ENCODE measurements around the gene GULP1.

Gene GULP1

GRCh38 chr2:188322569-188323551 is 31.2 kb downstream of the GULP1 start:
- DNase-seq: no peak

GRCh38 chr2:188324067-188324466 is 32.4 kb downstream of the GULP1 start:
- no peak for DNase-seq
- TF ChIP-seq POLR2A (IDR thresholded peaks at IDR 0.05; ENCODE audit: low read length) (no peak), GATA1 (IDR thresholded peaks at IDR 0.05; ENCODE audit: low read depth, low read length) (no peak)

More at GRCh38 chr2:188322569-188323551, 31.2 kb downstream of the GULP1 start:
- no peak for TF ChIP-seq GATA1 (IDR thresholded peaks at IDR 0.05; ENCODE audit: low read depth, low read length)
- TF ChIP-seq POLR2A (IDR thresholded peaks at IDR 0.05; ENCODE audit: low read length): no peak

- TF ChIP-seq POLR2A (IDR thresholded peaks at IDR 0.05; ENCODE audit: low read length) (no peak), GATA1 (IDR thresholded peaks at IDR 0.05; ENCODE audit: low read depth, low read length) (no peak)
- DNase-seq: no peak
These were observed 34.6 kb downstream of the GULP1 start for GRCh38 chr2:188326290-188326668.

- peak in 1 of 2 experiments; percentile 59 for DNase-seq
- TF ChIP-seq POLR2A (IDR thresholded peaks at IDR 0.05; ENCODE audit: low read length): no peak
- no peak for TF ChIP-seq GATA1 (IDR thresholded peaks at IDR 0.05; ENCODE audit: low read depth, low read length)
These were observed 35.1 kb downstream of the GULP1 start for GRCh38 chr2:188326669-188327301.

- TF ChIP-seq POLR2A (IDR thresholded peaks at IDR 0.05; ENCODE audit: low read length) (no peak), GATA1 (IDR thresholded peaks at IDR 0.05; ENCODE audit: low read depth, low read length) (no peak)
- DNase-seq: no peak
These were observed 36.0 kb downstream of the GULP1 start for GRCh38 chr2:188327518-188328213.

- TF ChIP-seq GATA1 (IDR thresholded peaks at IDR 0.05; ENCODE audit: low read depth, low read length): no peak
- TF ChIP-seq POLR2A (IDR thresholded peaks at IDR 0.05; ENCODE audit: low read length): no peak
- DNase-seq: peak in 1 of 2 experiments; percentile 7
These were observed 36.7 kb downstream of the GULP1 start for GRCh38 chr2:188328419-188328818.

GRCh38 chr2:188330316-188331053 is 38.8 kb downstream of the GULP1 start:
- TF ChIP-seq POLR2A (IDR thresholded peaks at IDR 0.05; ENCODE audit: low read length): no peak
- no peak for TF ChIP-seq GATA1 (IDR thresholded peaks at IDR 0.05; ENCODE audit: low read depth, low read length)
- DNase-seq: no peak

- TF ChIP-seq POLR2A (IDR thresholded peaks at IDR 0.05; ENCODE audit: low read length): no peak
- no peak for TF ChIP-seq GATA1 (IDR thresholded peaks at IDR 0.05; ENCODE audit: low read depth, low read length)
- no peak for DNase-seq
These were observed 40.9 kb downstream of the GULP1 start for GRCh38 chr2:188332619-188333018.

GRCh38 chr2:188333751-188334524 is 42.3 kb downstream of the GULP1 start:
- TF ChIP-seq GATA1 (IDR thresholded peaks at IDR 0.05; ENCODE audit: low read depth, low read length): no peak
- no peak for TF ChIP-seq POLR2A (IDR thresholded peaks at IDR 0.05; ENCODE audit: low read length)
- no peak for DNase-seq

GRCh38 chr2:188338463-188338862 is 46.8 kb downstream of the GULP1 start:
- DNase-seq: no peak
- TF ChIP-seq GATA1 (IDR thresholded peaks at IDR 0.05; ENCODE audit: low read depth, low read length): no peak
- TF ChIP-seq POLR2A (IDR thresholded peaks at IDR 0.05; ENCODE audit: low read length): no peak

GRCh38 chr2:188340257-188340656 is 48.6 kb downstream of the GULP1 start:
- no peak for DNase-seq
- TF ChIP-seq POLR2A (IDR thresholded peaks at IDR 0.05; ENCODE audit: low read length): no peak
- TF ChIP-seq GATA1 (IDR thresholded peaks at IDR 0.05; ENCODE audit: low read depth, low read length): no peak

GRCh38 chr2:188345020-188345419 is 53.3 kb downstream of the GULP1 start:
- no peak for TF ChIP-seq POLR2A (IDR thresholded peaks at IDR 0.05; ENCODE audit: low read length)
- no peak for TF ChIP-seq GATA1 (IDR thresholded peaks at IDR 0.05; ENCODE audit: low read depth, low read length)
- no peak for DNase-seq

- no peak for DNase-seq
- TF ChIP-seq GATA1 (IDR thresholded peaks at IDR 0.05; ENCODE audit: low read depth, low read length): no peak
- TF ChIP-seq POLR2A (IDR thresholded peaks at IDR 0.05; ENCODE audit: low read length): no peak
These were observed 53.8 kb downstream of the GULP1 start for GRCh38 chr2:188345426-188345825.

Data from erythroblast (primary cell).